Measurements from ENCODE around the gene FOXL2.
"Not testable (repeated sequence)": the region's sequence is repeated elsewhere in the genome, so short reads cannot be mapped to it uniquely, and the experiment has no call there.

FOXL2 gene

GRCh38 chr3:138933068-138933668, 13.8 kb downstream of the FOXL2 start:
- no peak for DNase-seq (ENCODE audit: low read depth in 2 of 2)

- DNase-seq (ENCODE audit: low read depth in 2 of 2) = no peak
Measured at GRCh38 chr3:138928727-138929372, 18.1 kb downstream of the FOXL2 start.

DNA sequence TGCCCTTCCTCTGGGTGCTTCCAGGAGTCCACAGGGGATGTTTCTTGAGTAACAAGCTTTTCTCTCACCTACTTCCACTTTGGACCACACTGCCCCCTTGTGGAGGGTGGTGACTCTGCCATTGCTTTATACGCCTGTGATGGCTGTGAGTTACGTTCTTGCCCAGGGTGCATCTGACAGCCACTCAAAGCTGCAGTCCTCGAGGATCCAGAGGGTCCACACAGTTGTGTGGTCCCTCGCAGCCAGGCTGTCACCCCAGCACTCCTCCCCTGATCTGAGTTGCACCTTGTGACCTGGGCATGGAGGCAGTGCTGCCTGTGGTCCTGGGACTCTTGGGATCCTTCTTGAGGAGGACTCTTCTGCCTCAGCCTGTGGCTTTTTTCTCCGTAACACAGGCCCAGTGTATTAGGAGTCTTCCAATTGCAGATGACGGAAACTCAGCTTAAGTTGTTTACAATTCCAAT, 23.4 kb downstream of the FOXL2 start:
- DNase-seq (ENCODE audit: low read depth in 2 of 2) = peak; percentile 82 to 83

DNA sequence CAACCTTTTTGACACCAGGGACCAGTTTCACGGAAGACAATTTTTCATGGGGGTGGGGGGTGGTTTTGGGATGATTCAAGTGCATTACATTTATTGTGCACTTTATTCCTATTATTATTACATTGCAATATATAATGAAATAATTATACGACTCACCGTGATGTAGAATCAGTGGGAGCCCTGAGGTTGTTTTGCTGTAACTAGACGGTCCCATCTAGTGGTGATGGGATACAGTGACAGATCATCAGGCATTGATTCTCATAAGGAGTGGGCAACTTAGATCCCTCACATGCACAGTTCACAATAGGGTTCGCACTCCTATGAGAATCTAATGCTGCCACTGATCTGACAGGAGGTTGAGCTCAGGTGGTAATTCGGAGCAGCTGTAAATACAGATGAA, 24.5 kb downstream of the FOXL2 start:
- DNase-seq (ENCODE audit: low read depth in 2 of 2) = not testable (repeated sequence)

DNA sequence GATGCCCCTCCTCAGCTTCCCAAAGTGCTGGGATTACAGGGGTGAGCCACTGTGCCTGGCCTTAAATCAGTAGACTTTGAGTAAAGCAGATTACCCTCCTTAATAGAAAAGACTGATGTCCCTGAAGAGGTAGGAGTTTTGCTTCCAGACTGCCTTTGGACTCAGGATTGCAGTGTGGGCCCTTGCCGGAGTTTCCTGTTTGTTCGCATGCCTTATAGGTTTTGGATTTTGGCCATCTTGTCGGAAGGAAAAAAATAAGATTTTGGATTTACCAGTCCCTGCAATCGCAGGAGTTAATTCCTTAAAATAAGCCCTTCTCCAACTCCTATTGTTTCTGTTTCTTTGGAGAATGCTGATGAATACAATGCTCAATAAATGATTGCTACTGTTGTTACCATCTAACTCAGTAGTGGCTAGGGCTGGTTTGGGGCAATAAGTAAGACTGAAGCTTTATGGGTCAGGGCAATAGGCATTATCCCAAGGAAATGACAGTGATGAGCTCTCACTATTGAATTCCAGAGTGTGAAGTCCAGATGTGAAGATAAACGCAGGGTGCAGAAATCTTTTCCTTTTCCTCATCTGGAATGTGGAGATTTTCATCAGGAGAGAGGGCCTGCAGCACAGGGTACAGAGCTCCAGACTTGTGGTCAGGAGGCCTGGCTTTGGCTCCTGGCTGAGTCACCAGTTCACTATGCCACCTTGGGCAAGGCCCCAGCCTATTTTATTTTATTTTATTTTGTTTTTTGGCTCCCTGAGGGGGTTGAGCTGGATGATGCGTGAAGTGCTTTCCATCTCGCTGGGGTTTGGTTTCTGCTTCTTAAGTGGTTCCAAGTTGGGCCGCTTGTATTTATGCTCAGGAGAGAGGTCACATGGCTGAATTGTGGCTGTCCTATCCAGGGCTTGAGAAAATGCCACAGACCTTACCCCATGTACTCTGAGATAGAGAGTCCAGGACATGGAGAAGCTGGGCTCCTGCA, 25.3 kb downstream of the FOXL2 start:
- DNase-seq (ENCODE audit: low read depth in 2 of 2) = no peak

DNA sequence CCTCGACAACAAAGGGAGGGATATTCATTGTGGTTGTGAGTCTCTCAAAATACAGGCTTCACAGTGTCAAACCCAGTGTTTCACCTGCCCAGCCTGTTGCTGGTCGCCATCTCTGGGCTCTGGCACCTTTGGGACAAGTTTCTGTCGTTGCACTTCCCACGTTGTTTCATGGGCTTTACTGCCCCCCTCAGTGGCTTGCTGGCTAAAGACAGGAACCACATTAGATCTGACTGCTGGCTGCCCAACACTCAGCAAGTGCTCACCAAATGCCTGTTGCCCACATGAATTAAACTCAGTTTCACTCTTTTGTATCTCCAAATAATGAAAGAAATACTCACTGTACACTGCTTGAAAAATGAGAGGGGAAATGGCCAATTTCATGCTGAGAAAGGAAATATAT, 27.6 kb downstream of the FOXL2 start:
- no peak for DNase-seq (ENCODE audit: low read depth in 2 of 2)

GRCh38 chr3:138916824-138917223, 30.1 kb downstream of the FOXL2 start:
- no peak for DNase-seq (ENCODE audit: low read depth in 2 of 2)

DNA sequence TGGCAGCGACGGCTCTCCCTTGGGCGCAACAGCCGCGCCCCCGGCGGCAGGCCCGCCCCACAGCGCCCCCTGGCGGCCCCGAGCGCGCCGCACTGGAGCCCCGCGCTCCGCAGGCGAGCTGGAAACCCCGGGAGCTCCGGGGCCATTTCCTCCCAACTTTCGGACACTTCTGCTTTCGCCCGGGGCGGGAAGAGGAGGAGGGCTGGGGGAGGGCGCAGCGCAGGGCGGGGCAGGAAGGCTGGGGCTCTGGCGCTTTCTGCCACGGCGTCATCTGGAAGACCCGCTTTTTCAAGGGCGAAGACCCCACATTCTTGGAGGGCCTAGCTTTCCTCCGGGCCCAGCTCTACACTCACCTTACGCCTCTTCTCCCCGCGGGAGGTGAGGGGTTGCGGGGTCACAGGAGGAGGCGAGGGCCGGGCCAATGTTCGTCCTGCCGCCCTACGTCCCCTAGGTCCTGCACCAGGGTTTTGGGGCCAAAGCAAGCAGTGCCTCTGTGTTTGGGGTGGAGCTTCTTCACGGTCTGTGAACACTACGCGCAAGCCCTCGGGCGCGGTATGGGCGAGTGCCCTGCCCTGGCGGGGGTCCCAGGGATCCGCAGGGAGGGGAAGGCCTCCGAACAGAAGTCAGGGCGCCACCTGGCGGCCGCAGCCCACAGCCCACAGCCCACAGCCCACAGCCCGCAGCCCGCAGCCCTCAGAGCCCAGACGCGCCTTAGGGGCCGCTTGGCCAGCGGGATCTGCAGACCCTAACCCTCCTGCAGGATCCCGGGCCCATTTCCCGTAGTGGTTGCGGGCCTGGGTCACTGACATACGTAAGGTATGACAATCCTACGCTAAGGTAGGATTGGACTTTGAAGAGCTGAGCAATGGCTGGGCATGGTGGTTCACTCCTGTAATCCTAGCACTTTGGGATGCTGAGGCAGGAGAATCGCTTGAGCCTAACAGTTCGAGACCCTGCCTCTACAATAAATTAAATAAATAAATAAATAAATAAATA, 31.1 kb downstream of the FOXL2 start:
- DNase-seq (ENCODE audit: low read depth in 2 of 2) = peak; percentile 70 to 76

DNA sequence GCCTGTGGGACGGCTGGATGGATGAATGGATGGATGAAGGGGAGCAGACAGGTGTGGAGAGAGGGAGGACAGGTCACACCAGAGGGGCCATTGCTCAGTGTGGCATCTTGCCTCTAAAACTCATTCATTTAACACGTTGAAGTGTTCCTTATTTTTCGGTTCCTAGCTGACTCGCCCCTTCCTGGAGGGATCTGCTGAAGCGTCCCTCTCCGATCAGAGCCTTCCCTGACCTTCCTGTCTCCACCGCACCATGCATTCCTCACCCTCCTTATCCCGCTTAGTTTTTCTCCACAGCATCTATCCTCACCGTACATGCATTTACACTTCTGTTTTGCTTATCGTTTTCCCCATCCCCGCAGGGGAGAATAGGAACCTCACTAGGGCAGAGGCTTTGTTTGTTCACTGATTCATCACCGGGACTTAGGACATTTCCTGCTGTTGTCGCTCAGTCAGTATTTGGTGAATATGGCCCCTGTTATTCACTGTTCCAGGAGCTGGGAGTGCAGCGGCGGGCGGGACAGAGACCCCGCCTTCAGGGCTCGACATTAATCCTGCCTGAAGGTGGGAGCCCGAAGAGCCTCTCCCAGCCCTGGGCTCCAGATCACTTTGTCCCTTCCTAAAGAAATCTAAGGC, 32.0 kb downstream of the FOXL2 start:
- DNase-seq (ENCODE audit: low read depth in 2 of 2) = no peak

DNA sequence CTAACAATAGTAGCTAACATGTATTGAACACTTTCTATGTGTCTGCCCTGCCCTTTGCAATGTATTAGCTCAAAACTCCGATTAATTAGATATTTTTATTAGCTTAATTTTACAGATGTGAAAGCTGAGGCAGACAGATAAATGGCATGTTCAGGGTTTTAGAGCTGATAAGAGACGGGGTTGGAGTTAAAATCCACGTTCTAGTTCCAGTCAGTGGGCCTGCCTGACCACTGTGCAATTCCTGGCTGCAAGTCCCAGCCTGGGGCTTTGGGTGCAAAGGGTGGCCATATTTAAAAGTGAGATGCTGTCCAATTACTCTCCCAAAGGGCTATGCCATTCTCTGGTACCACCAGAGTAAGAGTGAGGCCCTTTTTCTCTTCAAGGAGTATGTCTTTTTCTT, 33.2 kb downstream of the FOXL2 start:
- DNase-seq (ENCODE audit: low read depth in 2 of 2) = no peak

DNA sequence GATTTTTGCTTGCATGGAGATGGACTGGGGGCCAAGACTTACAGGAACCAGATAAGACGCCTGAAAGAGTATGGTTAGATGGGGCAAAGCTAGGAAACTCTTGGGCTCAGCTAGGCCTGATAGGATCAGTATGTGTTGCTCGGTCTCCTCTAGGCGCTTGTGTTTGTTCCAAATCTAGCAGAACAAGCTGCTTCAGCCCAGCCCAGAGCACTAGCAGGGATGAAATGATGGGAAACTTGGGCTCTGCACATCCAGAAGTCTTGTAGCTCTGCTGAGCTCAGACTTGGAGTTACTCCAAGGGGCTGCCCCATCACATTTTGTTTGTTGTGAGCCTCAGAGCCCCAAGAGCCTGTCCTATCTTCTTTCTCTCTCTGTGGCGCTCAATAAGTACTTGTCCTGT, 34.7 kb downstream of the FOXL2 start:
- no peak for DNase-seq (ENCODE audit: low read depth in 2 of 2)

DNA sequence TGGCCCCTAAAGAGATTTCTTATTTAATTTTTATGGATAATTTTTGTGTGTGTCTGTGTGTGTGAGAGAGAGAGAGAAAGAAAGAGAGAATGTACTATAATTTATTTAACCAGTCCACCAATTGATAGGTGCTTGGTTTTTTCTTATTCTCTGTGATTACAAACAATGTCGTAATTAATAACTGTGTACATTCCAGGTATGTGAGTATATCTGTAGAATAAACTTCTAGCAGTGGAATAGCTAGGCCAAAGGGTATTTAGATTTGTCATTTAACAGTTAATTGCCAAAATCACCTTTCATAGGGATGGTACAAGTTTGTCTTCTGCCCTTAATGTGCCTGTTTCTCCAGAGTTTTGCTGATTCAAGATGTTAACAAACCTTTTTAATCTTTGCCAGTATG, 35.3 kb downstream of the FOXL2 start:
- no peak for DNase-seq (ENCODE audit: low read depth in 2 of 2)

- DNase-seq (ENCODE audit: low read depth in 2 of 2) = no peak
Measured at GRCh38 chr3:138909904-138910303, 37.0 kb downstream of the FOXL2 start.

DNA sequence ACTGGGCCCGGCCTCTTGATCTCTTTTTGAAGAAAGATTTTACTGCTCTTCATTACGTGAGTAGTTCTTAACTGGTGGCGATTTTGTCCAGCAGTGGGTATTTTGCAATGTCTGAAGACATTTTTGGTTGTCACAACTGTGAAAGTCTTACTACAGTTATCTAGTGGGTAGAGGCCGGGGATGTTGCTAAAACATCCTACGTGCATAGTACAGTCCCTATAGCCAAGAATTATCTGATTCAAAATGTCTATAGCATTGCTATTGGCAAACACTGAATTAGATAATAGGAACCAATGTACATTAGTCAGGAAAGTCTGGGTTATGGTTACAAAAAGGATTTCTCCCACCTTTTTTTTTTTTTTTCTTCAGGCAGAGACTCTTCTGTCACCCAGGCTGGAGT, 38.1 kb downstream of the FOXL2 start:
- DNase-seq (ENCODE audit: low read depth in 2 of 2) = no peak

GRCh38 chr3:138907539-138907938, 39.4 kb downstream of the FOXL2 start:
- DNase-seq (ENCODE audit: low read depth in 2 of 2) = no peak

GRCh38 chr3:138902171-138902570, 44.8 kb downstream of the FOXL2 start:
- DNase-seq (ENCODE audit: low read depth in 2 of 2) = no peak

- no peak for DNase-seq (ENCODE audit: low read depth in 2 of 2)
Measured at GRCh38 chr3:138901567-138901966, 45.4 kb downstream of the FOXL2 start.

GRCh38 chr3:138899351-138899991, 47.5 kb downstream of the FOXL2 start:
- no peak for DNase-seq (ENCODE audit: low read depth in 2 of 2)

- DNase-seq (ENCODE audit: low read depth in 2 of 2) = no peak
Measured at GRCh38 chr3:138898708-138899107, 48.2 kb downstream of the FOXL2 start.

DNA sequence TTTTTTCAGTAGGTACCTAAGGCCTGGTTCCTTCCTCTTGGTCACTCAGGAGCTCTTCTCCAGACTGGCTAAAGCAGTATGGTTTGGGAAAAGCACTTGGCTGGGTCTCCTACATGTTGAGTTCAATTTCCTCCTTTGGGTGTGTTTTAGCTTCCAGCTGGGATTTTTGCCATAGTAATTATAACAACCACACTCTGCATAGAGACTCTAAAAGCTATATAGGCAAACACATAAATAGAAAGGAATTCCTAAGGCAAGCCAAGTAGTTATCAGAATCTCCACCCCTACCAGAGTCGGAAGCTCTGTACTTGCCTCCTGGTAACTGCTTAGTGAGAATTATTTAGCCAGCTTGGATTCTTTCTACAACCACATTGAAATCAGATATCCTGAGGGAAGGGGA, 48.6 kb downstream of the FOXL2 start:
- DNase-seq (ENCODE audit: low read depth in 2 of 2) = no peak

All from activated CD4-positive, alpha-beta T cell treated with anti-CD3 and anti-CD28 coated beads for 24 hours (primary cell).